ENCODE data around the gene TBC1D14. TPM values are rescaled to one million over a fixed set of nuclear protein-coding genes. Genes with fewer than 3 reads are reported as not detected.

TBC1D14 gene
- total and polyA plus RNA-seq, 2 of the 8 experiments (the other 6 are each of a cell fraction or from before 2014, with no cell fraction given) = 45.6 to 48.2 TPM

DNA sequence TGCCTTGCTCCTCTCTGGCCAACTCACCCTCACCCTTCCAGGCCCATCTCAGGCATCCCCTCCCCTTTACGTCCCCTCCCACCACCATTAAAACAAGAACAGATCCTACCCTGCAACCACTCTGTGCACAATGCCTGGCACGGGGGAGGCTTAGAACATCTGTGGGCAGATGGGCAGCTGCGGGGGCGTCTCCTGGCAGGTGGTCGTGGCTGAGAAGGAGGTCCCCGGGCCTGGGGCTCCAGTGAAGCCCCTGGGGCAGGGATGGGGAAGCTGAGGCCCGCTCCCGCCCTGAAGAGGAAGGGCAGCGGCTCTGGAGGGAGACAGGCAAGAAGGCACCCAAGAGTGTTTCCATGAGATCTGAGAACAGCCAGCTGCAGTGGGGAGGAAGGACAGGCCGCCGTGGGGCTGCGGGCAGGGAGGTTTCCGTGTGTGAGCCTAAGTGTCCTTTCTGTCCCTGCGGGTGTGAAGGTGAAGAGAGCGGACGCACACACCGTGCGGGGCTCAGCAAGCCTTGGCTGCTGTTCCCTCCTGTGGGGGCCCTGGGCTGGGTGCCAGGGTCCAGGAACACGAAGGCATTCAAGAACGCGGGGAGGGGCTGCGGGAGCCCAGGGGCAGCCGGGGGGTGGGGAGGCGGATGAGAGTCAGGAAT, 7.8 kb upstream of the TBC1D14 start (continued):
- TF ChIP-seq, protein P1, sequence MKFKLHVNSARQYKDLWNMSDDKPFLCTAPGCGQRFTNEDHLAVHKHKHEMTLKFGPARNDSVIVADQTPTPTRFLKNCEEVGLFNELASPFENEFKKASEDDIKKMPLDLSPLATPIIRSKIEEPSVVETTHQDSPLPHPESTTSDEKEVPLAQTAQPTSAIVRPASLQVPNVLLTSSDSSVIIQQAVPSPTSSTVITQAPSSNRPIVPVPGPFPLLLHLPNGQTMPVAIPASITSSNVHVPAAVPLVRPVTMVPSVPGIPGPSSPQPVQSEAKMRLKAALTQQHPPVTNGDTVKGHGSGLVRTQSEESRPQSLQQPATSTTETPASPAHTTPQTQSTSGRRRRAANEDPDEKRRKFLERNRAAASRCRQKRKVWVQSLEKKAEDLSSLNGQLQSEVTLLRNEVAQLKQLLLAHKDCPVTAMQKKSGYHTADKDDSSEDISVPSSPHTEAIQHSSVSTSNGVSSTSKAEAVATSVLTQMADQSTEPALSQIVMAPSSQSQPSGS (IDR thresholded peaks at IDR 0.05; ENCODE audit: low read length) = no peak
- TF ChIP-seq SP2 (IDR thresholded peaks at IDR 0.05; ENCODE audit: low read length) = no peak
- TF ChIP-seq CBX5 (IDR thresholded peaks at IDR 0.05; ENCODE audit: low read depth, low read length) = no peak
- no peak for TF ChIP-seq EP300 (IDR thresholded peaks at IDR 0.05; ENCODE audit: borderline replicate concordance in 1 of 2, low read depth in 2 of 2, low read length in 2 of 2)
- no peak for TF ChIP-seq JUND (IDR thresholded peaks at IDR 0.05; ENCODE audit: low read length)
- TF ChIP-seq, protein P2, sequence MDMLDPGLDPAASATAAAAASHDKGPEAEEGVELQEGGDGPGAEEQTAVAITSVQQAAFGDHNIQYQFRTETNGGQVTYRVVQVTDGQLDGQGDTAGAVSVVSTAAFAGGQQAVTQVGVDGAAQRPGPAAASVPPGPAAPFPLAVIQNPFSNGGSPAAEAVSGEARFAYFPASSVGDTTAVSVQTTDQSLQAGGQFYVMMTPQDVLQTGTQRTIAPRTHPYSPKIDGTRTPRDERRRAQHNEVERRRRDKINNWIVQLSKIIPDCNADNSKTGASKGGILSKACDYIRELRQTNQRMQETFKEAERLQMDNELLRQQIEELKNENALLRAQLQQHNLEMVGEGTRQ (IDR thresholded peaks at IDR 0.05; ENCODE audit: low read length) = no peak
- TF ChIP-seq SRF (IDR thresholded peaks at IDR 0.05; ENCODE audit: low read depth, low read length) = no peak
- TF ChIP-seq ZNF274 (IDR thresholded peaks at IDR 0.05; ENCODE audit: borderline replicate concordance, extremely low read depth, low read length) = no peak
- no peak for TF ChIP-seq CHD1 (IDR thresholded peaks at IDR 0.05; ENCODE audit: low read depth, low read length)
